ENCODE measurements around the gene PCCA. TPM values are rescaled to one million over a fixed set of nuclear protein-coding genes. Genes with fewer than 3 reads are reported as not detected.

Gene PCCA
- total RNA-seq, 1 experiment from 2014 or later, result 52.8 TPM

DNA sequence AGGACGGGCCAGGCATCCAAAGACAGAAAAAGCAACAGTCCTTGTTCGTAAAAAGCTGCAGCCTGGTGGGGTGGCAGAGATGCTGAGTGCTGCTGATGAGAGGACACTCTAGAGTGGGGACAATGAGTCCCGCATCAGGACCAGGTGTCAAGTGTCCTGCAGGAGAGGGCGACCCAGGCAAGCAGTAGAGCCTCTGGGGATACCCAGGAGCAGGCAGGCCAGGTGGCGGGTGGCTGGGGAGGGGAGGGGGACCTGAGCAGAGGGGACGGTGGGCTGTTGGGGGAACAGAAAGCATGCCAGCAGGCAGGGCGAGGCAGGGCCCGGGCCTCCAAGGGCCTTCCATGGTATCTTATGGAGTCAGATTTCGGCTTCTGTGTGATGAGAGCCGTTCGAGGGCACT lies 463.9 kb downstream of the PCCA start (continued):
- TF ChIP-seq ZMAT4 (CRISPR knock-in tag; IDR thresholded peaks at IDR 0.05), result no peak
- TF ChIP-seq, protein P1, sequence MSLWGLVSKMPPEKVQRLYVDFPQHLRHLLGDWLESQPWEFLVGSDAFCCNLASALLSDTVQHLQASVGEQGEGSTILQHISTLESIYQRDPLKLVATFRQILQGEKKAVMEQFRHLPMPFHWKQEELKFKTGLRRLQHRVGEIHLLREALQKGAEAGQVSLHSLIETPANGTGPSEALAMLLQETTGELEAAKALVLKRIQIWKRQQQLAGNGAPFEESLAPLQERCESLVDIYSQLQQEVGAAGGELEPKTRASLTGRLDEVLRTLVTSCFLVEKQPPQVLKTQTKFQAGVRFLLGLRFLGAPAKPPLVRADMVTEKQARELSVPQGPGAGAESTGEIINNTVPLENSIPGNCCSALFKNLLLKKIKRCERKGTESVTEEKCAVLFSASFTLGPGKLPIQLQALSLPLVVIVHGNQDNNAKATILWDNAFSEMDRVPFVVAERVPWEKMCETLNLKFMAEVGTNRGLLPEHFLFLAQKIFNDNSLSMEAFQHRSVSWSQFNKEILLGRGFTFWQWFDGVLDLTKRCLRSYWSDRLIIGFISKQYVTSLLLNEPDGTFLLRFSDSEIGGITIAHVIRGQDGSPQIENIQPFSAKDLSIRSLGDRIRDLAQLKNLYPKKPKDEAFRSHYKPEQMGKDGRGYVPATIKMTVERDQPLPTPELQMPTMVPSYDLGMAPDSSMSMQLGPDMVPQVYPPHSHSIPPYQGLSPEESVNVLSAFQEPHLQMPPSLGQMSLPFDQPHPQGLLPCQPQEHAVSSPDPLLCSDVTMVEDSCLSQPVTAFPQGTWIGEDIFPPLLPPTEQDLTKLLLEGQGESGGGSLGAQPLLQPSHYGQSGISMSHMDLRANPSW (CRISPR knock-in tag; conservative IDR thresholded peaks at IDR 0.05; ENCODE audit: low read depth), result no peak

DNA sequence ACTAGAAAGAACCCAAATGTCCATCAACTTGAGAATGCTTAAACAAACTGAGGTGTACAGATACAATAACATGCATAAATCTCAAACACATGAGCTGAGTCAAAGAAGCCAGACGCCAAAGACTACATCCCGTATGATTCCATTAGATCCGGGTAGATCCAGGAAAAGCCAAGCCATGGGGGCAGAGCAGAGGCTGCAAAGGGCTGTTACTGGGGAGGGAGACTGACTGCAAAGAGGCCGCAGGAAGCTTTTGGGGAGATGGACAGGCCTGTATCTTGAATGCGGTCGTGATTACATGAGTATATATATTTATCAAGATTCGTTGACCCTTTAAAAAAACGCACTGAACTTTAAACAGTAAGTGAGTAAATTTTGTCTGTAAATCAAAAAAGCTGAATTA lies 471.0 kb downstream of the PCCA start:
- Mint-ChIP-seq H3K4me1 (0 out of 2 replicates have a peak, but pooled peaks cover under 1% of the 10 kb centered on the region), H3K9me3 (peaks cover under 1% of the 10 kb centered on the region; the same call in 1 of the 2 replicates), H3K27ac (peak overlapping the region; percentile 17; the same call in 1 of the 2 replicates), H3K36me3 (no peaks in the 10 kb centered on the region), H3K4me3 (no peak overlapping the region), H3K27me3 (ENCODE audit: low read depth) (no peaks in the 10 kb centered on the region)
- TF ChIP-seq FOXJ3 (CRISPR knock-in tag; IDR thresholded peaks at IDR 0.05; ENCODE audit: borderline replicate concordance) (no peak), ZBTB43 (CRISPR knock-in tag; IDR thresholded peaks at IDR 0.05) (no peak)
- TF ChIP-seq, protein P2, sequence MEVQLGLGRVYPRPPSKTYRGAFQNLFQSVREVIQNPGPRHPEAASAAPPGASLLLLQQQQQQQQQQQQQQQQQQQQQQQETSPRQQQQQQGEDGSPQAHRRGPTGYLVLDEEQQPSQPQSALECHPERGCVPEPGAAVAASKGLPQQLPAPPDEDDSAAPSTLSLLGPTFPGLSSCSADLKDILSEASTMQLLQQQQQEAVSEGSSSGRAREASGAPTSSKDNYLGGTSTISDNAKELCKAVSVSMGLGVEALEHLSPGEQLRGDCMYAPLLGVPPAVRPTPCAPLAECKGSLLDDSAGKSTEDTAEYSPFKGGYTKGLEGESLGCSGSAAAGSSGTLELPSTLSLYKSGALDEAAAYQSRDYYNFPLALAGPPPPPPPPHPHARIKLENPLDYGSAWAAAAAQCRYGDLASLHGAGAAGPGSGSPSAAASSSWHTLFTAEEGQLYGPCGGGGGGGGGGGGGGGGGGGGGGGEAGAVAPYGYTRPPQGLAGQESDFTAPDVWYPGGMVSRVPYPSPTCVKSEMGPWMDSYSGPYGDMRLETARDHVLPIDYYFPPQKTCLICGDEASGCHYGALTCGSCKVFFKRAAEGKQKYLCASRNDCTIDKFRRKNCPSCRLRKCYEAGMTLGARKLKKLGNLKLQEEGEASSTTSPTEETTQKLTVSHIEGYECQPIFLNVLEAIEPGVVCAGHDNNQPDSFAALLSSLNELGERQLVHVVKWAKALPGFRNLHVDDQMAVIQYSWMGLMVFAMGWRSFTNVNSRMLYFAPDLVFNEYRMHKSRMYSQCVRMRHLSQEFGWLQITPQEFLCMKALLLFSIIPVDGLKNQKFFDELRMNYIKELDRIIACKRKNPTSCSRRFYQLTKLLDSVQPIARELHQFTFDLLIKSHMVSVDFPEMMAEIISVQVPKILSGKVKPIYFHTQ (CRISPR knock-in tag; IDR thresholded peaks at IDR 0.05), result no peak
- no peak for ATAC-seq
- ChIA-PET POLR2A (interaction anchor here (0.5 kb wide), 1 partner anchor 14 kb away, joined by 3 read pairs; no protein-coding TSS in a partner anchor), CTCF (interaction anchor here (1.4 to 3.2 kb wide), 2 partner anchors 13 to 14 kb away, joined by 5 to 24 read pairs; no protein-coding TSS in a partner anchor)
- no peak for DNase-seq (ENCODE audit: low spot score)

DNA sequence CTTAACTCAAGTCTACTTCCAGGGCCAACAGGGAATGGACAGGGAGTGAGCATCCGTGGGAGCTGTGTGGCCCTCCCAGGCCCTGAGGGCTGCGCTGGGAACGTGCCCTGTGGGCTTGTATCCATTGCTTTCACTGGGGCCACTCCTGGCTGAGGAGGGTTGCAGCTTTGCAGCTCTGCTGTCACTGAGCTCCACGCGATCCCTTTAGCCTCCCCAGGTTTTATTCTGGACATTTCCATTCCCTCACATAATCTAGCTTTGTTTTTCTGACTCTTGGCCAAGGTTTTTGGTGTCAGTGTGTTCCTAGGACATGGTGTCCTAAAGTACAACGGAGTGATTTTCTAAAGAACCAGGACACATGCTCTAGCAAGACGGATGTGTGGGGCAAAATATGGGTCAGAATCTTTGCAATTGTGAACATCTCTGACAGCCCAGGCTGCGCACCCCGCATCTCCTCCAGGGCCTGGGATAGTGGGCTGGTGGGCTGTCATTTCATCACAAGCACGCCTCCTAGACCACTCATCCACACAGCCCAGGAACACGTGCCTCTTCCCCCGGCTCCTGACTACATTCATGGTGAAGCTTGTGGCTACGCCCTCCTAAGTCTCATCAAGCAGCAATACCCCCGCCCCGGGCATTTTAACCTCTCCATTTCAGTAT lies 471.7 kb downstream of the PCCA start:
- H3K4me1 Mint-ChIP-seq, result peaks cover 3% of the 10 kb centered on the region; the same call in 1 of the 2 replicates
- ChIA-PET CTCF (interaction anchor here (0.8 to 3.2 kb wide), 2 partner anchors 13 to 34 kb away, joined by 3 to 24 read pairs; no protein-coding TSS in a partner anchor), POLR2A (interaction anchor here (0.5 kb wide), 1 partner anchor 13 kb away, joined by 3 read pairs; no protein-coding TSS in a partner anchor)
- no peak overlapping the region for H3K4me3 Mint-ChIP-seq
- H3K9me3 Mint-ChIP-seq, result peaks cover 6% of the 10 kb centered on the region
- peaks cover 2% of the 10 kb centered on the region for H3K36me3 Mint-ChIP-seq
- ATAC-seq (no peak), DNase-seq (ENCODE audit: low spot score) (no peak)
- H3K27me3 Mint-ChIP-seq (ENCODE audit: low read depth), result no peaks in the 10 kb centered on the region
- no peak overlapping the region for H3K27ac Mint-ChIP-seq
- no peak for TF ChIP-seq GABPB1 (CRISPR knock-in tag; IDR thresholded peaks at IDR 0.05)
- TF ChIP-seq, protein P3, sequence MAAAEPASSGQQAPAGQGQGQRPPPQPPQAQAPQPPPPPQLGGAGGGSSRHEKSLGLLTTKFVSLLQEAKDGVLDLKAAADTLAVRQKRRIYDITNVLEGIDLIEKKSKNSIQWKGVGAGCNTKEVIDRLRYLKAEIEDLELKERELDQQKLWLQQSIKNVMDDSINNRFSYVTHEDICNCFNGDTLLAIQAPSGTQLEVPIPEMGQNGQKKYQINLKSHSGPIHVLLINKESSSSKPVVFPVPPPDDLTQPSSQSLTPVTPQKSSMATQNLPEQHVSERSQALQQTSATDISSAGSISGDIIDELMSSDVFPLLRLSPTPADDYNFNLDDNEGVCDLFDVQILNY (CRISPR knock-in tag; IDR thresholded peaks at IDR 0.05), result no peak
- no peak for TF ChIP-seq ZSCAN18 (CRISPR knock-in tag; IDR thresholded peaks at IDR 0.05)
- no peak for TF ChIP-seq ZNF425 (CRISPR knock-in tag; conservative IDR thresholded peaks at IDR 0.05)
- TF ChIP-seq TEAD1 (CRISPR knock-in tag; IDR thresholded peaks at IDR 0.05), result no peak
- TF ChIP-seq ZNF416 (CRISPR knock-in tag; IDR thresholded peaks at IDR 0.05), result no peak
- TF ChIP-seq FOXK1 (CRISPR knock-in tag; IDR thresholded peaks at IDR 0.05), result no peak
- TF ChIP-seq E2F1 (CRISPR knock-in tag; IDR thresholded peaks at IDR 0.05), result no peak
- TF ChIP-seq NFE2L1 (CRISPR knock-in tag; IDR thresholded peaks at IDR 0.05), result no peak
- TF ChIP-seq ZNF232 (CRISPR knock-in tag; IDR thresholded peaks at IDR 0.05), result no peak
- TF ChIP-seq MYBL2 (CRISPR knock-in tag; IDR thresholded peaks at IDR 0.05), result no peak
- no peak for TF ChIP-seq USF1 (CRISPR knock-in tag; IDR thresholded peaks at IDR 0.05)
